HepG2 (cell line): ENCODE data around the gene DNPH1. TPM values are rescaled to one million over a fixed set of nuclear protein-coding genes. Genes with fewer than 3 reads are reported as not detected.
A peak's percentile ranks its signal among the peaks of the same experiment; 100 is the strongest.

Experiments used
- DDIT3 ChIP-seq: sonication (generic); formaldehyde crosslinking; IDR thresholded peaks from 2 replicates; pipeline ENCODE4 v1.4.0; 2020; ENCODE audit warnings: mild to moderate bottlenecking, missing genetic modification reagents
- E2F2 ChIP-seq: sonication (generic); formaldehyde crosslinking; IDR thresholded peaks from 2 replicates; pipeline ENCODE4 v1.4.0; 2020; ENCODE audit warnings: missing genetic modification reagents, borderline replicate concordance
- FOXO1 ChIP-seq: sonication (generic); formaldehyde crosslinking; IDR thresholded peaks from 2 replicates; pipeline ENCODE4 v1.4.0; 2020; ENCODE audit warnings: missing genetic modification reagents
- IRF1 ChIP-seq: sonication (generic); formaldehyde crosslinking; IDR thresholded peaks from 2 replicates; pipeline ENCODE4 v1.4.0; 2020; ENCODE audit warnings: low read depth, mild to moderate bottlenecking, missing genetic modification reagents
- KLF11 ChIP-seq: IDR thresholded peaks from 2 replicates; pipeline ENCODE4 v1.6.1; 2016; ENCODE audit warnings: missing compliant biosample characterization
- LRRFIP1 ChIP-seq: sonication (generic); formaldehyde crosslinking; conservative IDR thresholded peaks from 2 replicates; pipeline ENCODE4 v1.4.0; 2020; ENCODE audit warnings: missing genetic modification reagents
- MED8 ChIP-seq: sonication (generic); formaldehyde crosslinking; IDR thresholded peaks from 2 replicates; pipeline ENCODE4 v1.8.1; 2023; ENCODE audit warnings: mild to moderate bottlenecking, missing genetic modification reagents; ENCODE audit not compliant: insufficient replicate concordance
- NFYC ChIP-seq: IDR thresholded peaks from 2 replicates; pipeline ENCODE4 v1.6.1; 2016; ENCODE audit warnings: missing genetic modification reagents, missing compliant biosample characterization
- PATZ1 ChIP-seq: sonication (generic); formaldehyde crosslinking; IDR thresholded peaks from 2 replicates; pipeline ENCODE4 v1.4.0; 2020; ENCODE audit warnings: missing genetic modification reagents
- PCBP1 ChIP-seq: fragments of 200-400 bp; formaldehyde crosslinking; IDR thresholded peaks from 2 replicates; pipeline ENCODE4 v1.6.1; 2017; ENCODE audit warnings: mild to moderate bottlenecking, low read depth, low read length, borderline replicate concordance
- RBM22 ChIP-seq: fragments of 200-400 bp; formaldehyde crosslinking; optimal IDR thresholded peaks from 2 replicates; pipeline ENCODE3; 2017; ENCODE audit warnings: mild to moderate bottlenecking, low read length, moderate library complexity
- SMAD3 ChIP-seq: sonication (generic); formaldehyde crosslinking; IDR thresholded peaks from 2 replicates; pipeline ENCODE4 v1.4.0; 2020; ENCODE audit warnings: missing genetic modification reagents
- SMYD3 ChIP-seq: sonication (generic); formaldehyde crosslinking; IDR thresholded peaks from 2 replicates; pipeline ENCODE4 v1.8.1; 2023; ENCODE audit warnings: mild to moderate bottlenecking, missing genetic modification reagents
- USF2 ChIP-seq, 2 experiments: sonication (generic) in 1 of 2; formaldehyde crosslinking in 1 of 2; IDR thresholded peaks; 2 replicates each; pipeline versions ENCODE4 v1.5.1 to v1.6.1; 2011 to 2020; ENCODE audit warnings: borderline replicate concordance in 1 of 2, low read depth in 1 of 2, low read length in 1 of 2, mild to moderate bottlenecking in 1 of 2, missing genetic modification reagents in 1 of 2, moderate library complexity in 1 of 2
- ZKSCAN8 ChIP-seq: IDR thresholded peaks from 2 replicates; pipeline ENCODE4 v1.6.1; 2016; ENCODE audit warnings: borderline replicate concordance, missing genetic modification reagents, missing compliant biosample characterization
- ZNF276 ChIP-seq: sonication (generic); formaldehyde crosslinking; IDR thresholded peaks from 2 replicates; pipeline ENCODE4 v1.4.0; 2020; ENCODE audit warnings: mild to moderate bottlenecking, low read depth, missing genetic modification reagents
- ZNF644 ChIP-seq: IDR thresholded peaks from 2 replicates; pipeline ENCODE4 v1.6.1; 2016; ENCODE audit warnings: low read depth
- ZNF678 ChIP-seq: sonication (generic); formaldehyde crosslinking; IDR thresholded peaks from 2 replicates; pipeline ENCODE4 v1.4.0; 2020; ENCODE audit warnings: mild to moderate bottlenecking, missing genetic modification reagents
- ZNF773 ChIP-seq: sonication (generic); formaldehyde crosslinking; IDR thresholded peaks from 2 replicates; pipeline ENCODE4 v1.4.0; 2020; ENCODE audit warnings: missing genetic modification reagents, borderline replicate concordance
- polyA plus RNA-seq, 8 experiments: library from polyadenylated mRNA; depleted of rRNA in 3 of 8; stranded (reverse) in 7 of 8; unstranded in 1 of 8; fragments of >200 nt; fragmentation: Illumina TruSeq in 4 of 8; extraction: Trizol in 4 of 8; gene quantifications; 2 replicates each; pipeline versions ENCODE4 v1.2.1 to v1.2.3, GENCODE V29; 2011 to 2016; ENCODE audit warnings: low read depth in 4 of 8, missing spikeins in 1 of 8, mixed read lengths in 1 of 8; ENCODE audit not compliant: insufficient read depth in 1 of 8
- total RNA-seq, 5 experiments: library from RNA; depleted of rRNA; stranded (reverse); fragments of >200 nt; fragmentation: Illumina TruSeq; extraction: Trizol; gene quantifications; 2 replicates each; pipeline ENCODE4 v1.2.3, GENCODE V29; 2016; ENCODE audit warnings: low read depth in 1 of 5

DNPH1 gene
- total and polyA plus RNA-seq, 2 of the 13 experiments (the other 11 are each of a cell fraction or from before 2014, with no cell fraction given) = 56.5 to 75.1 TPM

GRCh38 chr6:43181621-43181941 lies 47.7 kb downstream of the DNPH1 start (continued):
- no peak for TF ChIP-seq ZNF276 (CRISPR knock-in tag)
- 0 out of 2 replicates have a peak, but pooled peaks have one; percentile 6 for TF ChIP-seq SMAD3 (CRISPR knock-in tag)
- no peak for TF ChIP-seq KLF11 (CRISPR knock-in tag)
- no peak for TF ChIP-seq E2F2 (CRISPR knock-in tag)
- TF ChIP-seq SMYD3 (CRISPR knock-in tag) = peak; percentile 51; the same call in 1 of the 2 replicates
- no peak for TF ChIP-seq FOXO1 (CRISPR knock-in tag)
- no peak for TF ChIP-seq USF2 (IDR thresholded peaks at IDR 0.05; ENCODE audit: low read depth, low read length)
- no peak for TF ChIP-seq USF2 (CRISPR knock-in tag; IDR thresholded peaks at IDR 0.05; ENCODE audit: borderline replicate concordance)
- no peak for TF ChIP-seq LRRFIP1 (CRISPR knock-in tag)
- TF ChIP-seq ZNF678 (CRISPR knock-in tag) = no peak
- TF ChIP-seq DDIT3 (CRISPR knock-in tag) = no peak
- TF ChIP-seq RBM22 = peak; percentile 74
- TF ChIP-seq NFYC (CRISPR knock-in tag) = no peak
- no peak for TF ChIP-seq ZKSCAN8 (CRISPR knock-in tag)
- no peak for TF ChIP-seq PCBP1
- no peak for TF ChIP-seq PATZ1 (CRISPR knock-in tag)
- no peak for TF ChIP-seq ZNF644
- TF ChIP-seq MED8 (CRISPR knock-in tag) = no peak
- no peak for TF ChIP-seq ZNF773 (CRISPR knock-in tag)
- TF ChIP-seq IRF1 = no peak
